Dermis microvascular lymphatic vessel endothelial cell (primary cell): ENCODE measurements around the gene PHF14. TPM values are rescaled to one million over a fixed set of nuclear protein-coding genes. Genes with fewer than 3 reads are reported as not detected.
"Not testable (repeated sequence)": the region's sequence is repeated elsewhere in the genome, so short reads cannot be mapped to it uniquely, and the experiment has no call there.

Source experiments
- DNase-seq, 2 donors: peaks; one replicate each; pipeline versions ENCODE4 v3.0.0 to v3.0.0-alpha.2; 2010; ENCODE audit warnings: low read depth in 2 of 2
- total RNA-seq: library from RNA; depleted of rRNA; stranded (reverse); fragments of >200 nt; gene quantifications from 2 replicates; pipeline ENCODE4 v1.2.1, GENCODE V29; 2014

The PHF14 gene
- total RNA-seq, 1 donor from 2014 or later: 22.6 TPM

- no peak for DNase-seq
Measured at GRCh38 chr7:10981317-10981716, 7.6 kb downstream of the PHF14 start.

- DNase-seq: not testable (repeated sequence)
Measured at GRCh38 chr7:10990748-10991147, 17.1 kb downstream of the PHF14 start.

GRCh38 chr7:10995482-10996166, 22.0 kb downstream of the PHF14 start:
- not testable (repeated sequence) for DNase-seq

- no peak for DNase-seq
Measured at GRCh38 chr7:10998996-10999757, 25.5 kb downstream of the PHF14 start.

GRCh38 chr7:11005202-11005601, 31.5 kb downstream of the PHF14 start:
- no peak for DNase-seq

GRCh38 chr7:11006291-11006690, 32.6 kb downstream of the PHF14 start:
- no peak for DNase-seq

- DNase-seq: no peak
Measured at GRCh38 chr7:11009631-11010030, 36.0 kb downstream of the PHF14 start.

GRCh38 chr7:11021468-11021867, 47.8 kb downstream of the PHF14 start:
- no peak for DNase-seq

GRCh38 chr7:11026452-11027359, 53.0 kb downstream of the PHF14 start:
- no peak for DNase-seq

- DNase-seq: no peak
Measured at GRCh38 chr7:11035661-11036060, 62.0 kb downstream of the PHF14 start.

GRCh38 chr7:11039974-11040373, 66.3 kb downstream of the PHF14 start:
- no peak for DNase-seq

GRCh38 chr7:11054033-11054432, 80.4 kb downstream of the PHF14 start:
- no peak for DNase-seq

- DNase-seq: no peak
Measured at GRCh38 chr7:11060893-11061292, 87.2 kb downstream of the PHF14 start.

GRCh38 chr7:11062110-11062509, 88.4 kb downstream of the PHF14 start:
- DNase-seq: no peak

GRCh38 chr7:11069591-11069990, 95.9 kb downstream of the PHF14 start:
- DNase-seq: no peak

GRCh38 chr7:11077816-11078215, 104.1 kb downstream of the PHF14 start:
- DNase-seq: no peak

GRCh38 chr7:11078247-11078834, 104.7 kb downstream of the PHF14 start:
- DNase-seq: no peak

GRCh38 chr7:11079907-11080306, 106.2 kb downstream of the PHF14 start:
- DNase-seq: no peak

- DNase-seq: no peak
Measured at GRCh38 chr7:11082121-11082520, 108.4 kb downstream of the PHF14 start.

- no peak for DNase-seq
Measured at GRCh38 chr7:11082552-11083213, 109.0 kb downstream of the PHF14 start.

GRCh38 chr7:11083214-11083568, 109.5 kb downstream of the PHF14 start:
- no peak for DNase-seq
